SK-N-SH (cell line): ENCODE measurements around the gene ADAMTSL1.

Experiments
- EZH2phosphoT487 ChIP-seq: fragments of 200-600 bp; sonication (generic); IDR thresholded peaks from 2 replicates; pipeline ENCODE4 v1.6.1; 2017; ENCODE audit warnings: low read depth, mixed run types, mild to moderate bottlenecking, antibody characterized with exemption, moderate library complexity, borderline replicate concordance
- MXI1 ChIP-seq: IDR thresholded peaks from 2 replicates; pipeline ENCODE4 v1.6.1; 2012; ENCODE audit warnings: mild to moderate bottlenecking, low read depth, low read length, improper control_type of control experiment
- RXRA ChIP-seq: IDR thresholded peaks from 2 replicates; pipeline ENCODE4 v1.4.0; 2012; ENCODE audit warnings: low read depth, mild to moderate bottlenecking, borderline replicate concordance
- TAF1 ChIP-seq: IDR thresholded peaks from 2 replicates; pipeline ENCODE4 v1.6.1; 2012; ENCODE audit warnings: low read depth, mild to moderate bottlenecking, low read length, moderate library complexity, borderline replicate concordance
- TF ChIP-seq, protein P1 (sequence below): fragments of 200-600 bp; sonication (generic); IDR thresholded peaks from 2 replicates; pipeline ENCODE4 v1.6.1; 2017; ENCODE audit warnings: antibody characterized with exemption, mild to moderate bottlenecking, moderate library complexity

DNA sequence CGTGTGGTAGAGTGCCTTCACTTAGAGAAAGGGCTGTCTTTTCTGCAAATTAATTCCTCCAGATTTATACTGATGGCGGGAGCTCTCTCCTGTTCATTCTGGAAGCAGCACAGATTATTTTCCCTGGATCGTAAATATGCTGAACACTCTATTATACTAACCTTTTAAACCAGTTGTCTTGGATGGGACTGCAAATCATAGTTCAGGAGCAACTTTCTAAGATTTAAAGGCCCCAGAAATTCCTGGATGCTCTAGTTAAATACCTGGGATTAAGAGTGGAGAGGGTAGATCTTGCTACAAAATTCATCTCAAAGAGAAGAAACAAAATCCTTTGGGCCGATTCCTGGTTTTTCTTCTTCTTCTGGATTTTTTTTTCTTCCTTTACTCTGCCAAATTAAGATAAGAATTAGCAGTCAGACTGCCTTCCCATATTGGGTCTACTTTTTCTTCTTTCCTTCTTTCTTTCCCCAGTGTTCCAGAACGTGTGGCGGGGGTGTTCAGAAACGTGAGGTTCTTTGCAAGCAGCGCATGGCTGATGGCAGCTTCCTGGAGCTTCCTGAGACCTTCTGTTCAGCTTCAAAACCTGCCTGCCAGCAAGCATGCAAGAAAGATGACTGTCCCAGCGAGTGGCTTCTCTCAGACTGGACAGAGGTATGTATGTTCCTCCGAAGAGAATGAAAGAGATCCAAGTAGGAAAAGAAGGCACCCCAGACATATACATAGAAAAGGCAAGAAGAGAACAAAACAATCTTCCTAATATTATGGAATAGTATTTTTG is 296.4 kb downstream of the ADAMTSL1 start:
- TF ChIP-seq, protein P1, sequence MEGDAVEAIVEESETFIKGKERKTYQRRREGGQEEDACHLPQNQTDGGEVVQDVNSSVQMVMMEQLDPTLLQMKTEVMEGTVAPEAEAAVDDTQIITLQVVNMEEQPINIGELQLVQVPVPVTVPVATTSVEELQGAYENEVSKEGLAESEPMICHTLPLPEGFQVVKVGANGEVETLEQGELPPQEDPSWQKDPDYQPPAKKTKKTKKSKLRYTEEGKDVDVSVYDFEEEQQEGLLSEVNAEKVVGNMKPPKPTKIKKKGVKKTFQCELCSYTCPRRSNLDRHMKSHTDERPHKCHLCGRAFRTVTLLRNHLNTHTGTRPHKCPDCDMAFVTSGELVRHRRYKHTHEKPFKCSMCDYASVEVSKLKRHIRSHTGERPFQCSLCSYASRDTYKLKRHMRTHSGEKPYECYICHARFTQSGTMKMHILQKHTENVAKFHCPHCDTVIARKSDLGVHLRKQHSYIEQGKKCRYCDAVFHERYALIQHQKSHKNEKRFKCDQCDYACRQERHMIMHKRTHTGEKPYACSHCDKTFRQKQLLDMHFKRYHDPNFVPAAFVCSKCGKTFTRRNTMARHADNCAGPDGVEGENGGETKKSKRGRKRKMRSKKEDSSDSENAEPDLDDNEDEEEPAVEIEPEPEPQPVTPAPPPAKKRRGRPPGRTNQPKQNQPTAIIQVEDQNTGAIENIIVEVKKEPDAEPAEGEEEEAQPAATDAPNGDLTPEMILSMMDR, result no peak
- TF ChIP-seq MXI1, result no peak
- no peak for TF ChIP-seq EZH2phosphoT487
- no peak for TF ChIP-seq RXRA
- TF ChIP-seq TAF1, result no peak
